Measurements from ENCODE around the gene UBXN11.
A peak's percentile ranks its signal among the peaks of the same experiment; 100 is the strongest.

UBXN11 gene

DNA sequence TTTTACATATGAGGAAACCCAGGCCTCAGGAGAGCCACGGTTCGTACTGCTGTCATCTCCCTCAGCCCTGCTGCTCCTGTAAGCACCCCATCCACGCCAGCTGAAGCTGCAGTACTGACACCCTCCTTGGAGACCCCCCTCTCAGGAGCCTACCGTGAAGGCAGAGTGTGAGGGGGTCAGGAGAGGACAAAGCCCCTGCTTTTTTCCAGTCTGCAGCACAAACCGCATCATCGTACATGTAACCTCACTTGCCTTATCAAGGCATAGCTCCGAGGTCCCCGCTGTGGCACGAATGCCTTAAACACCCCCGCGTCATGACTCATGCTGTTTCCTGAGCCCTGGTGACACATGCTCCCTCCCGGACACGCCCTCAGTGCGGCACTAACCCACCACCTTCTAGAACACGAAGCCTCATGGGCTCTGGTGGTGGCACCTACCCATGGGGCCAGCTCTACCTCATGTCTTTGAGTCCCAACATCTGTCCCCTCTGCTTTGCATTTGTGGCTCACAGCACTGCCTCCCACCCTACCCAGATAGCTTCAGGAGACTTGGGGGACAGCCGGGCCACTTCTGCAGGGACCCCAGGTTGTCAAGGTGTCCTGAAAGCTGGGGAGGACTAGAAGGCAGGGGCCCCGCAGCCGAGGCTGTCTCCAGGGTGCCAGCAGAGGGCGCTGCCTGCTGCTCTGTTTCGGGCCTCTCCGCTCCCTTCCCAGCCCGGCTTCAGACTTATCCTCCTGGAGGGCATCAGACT, 21.7 kb downstream of the UBXN11 start:
- DNase-seq: no peak

DNA sequence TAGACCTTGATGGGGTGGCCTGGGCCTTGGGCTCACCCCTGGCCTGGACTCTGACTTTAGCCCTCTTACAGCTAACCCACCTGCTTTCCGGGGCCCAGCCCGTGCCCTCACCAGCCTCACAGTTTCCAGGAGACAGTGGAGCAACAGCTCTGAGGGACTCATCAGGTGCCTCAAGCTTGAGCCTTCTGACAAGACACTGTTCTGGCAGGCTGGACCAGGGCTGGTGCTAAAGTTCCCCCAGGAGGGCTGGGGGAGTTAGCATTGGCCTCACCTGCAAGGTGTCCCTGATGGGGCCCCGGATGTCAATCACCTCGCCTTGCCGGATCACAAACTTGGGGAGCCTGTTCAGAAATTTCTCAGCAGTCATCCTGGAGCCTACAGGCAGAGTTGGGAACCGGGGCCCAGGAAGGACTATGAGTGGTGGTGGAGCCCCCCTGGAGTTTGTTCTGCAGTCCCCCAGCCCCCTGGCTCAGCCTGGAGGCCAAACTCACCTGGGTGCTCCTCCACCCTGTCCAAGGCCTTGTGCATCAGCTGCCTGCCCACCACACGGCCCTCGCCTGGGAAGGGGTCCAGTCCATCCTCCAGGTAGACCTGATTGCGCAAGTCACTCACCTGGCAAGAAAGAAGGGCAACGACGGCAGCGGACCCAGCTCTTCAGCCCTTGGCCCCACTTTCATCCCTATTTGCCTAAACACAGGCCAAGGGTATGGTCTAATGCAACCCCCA, 22.4 kb downstream of the UBXN11 start:
- DNase-seq: no peak

DNA sequence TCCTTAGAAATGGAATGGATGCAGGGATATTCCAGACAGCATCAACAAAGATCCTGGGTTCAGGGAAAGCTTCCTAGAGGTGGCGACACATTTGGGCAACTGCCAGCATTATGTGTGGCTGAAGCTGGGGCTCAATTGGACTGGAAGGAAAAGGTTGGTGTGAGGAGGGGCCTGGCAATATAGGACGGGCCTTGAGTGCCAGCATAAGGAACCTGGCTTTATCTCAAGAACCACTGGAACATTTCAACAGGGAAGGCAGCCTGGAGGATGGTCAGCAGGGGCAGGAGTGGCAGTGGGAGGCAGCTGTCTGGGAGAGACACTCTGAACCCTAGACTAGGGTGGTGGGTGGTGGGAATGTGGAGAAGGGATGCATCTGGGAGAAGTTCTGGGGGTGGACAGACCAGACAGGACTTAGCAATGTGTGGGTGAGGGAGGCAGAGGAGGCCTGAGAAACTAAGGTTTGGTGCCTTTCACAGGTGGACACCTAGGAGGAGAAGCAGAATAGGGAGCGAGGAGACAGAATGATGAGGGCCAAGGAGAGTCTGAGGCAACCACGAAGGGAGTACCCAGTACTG, 23.1 kb downstream of the UBXN11 start:
- no peak for DNase-seq

DNA sequence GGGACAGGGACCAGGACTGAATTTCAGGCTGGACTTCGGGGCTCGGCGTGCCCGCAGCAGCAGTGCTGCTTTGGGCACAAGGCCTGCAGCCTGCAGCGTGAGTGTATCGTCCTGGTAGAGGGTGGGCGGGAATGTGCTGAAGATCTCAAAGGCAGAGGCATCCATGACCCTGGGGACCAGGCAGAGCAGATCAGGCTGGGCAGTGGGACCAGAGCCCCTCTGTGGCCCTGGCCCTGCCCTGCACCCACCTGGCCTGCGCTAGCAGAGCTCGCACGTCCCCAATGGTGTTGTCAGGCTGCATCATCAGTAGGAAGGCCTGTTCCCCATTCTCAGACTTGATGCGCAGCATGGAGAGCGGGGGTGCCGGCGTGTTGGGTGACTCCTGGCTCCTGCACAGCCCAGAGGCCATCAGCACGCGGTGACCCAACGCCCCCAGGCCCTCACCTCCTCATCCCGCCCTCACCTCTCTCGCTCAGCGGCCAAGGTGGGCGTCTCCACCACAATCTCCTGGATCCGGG, 24.0 kb downstream of the UBXN11 start:
- no peak for DNase-seq

DNA sequence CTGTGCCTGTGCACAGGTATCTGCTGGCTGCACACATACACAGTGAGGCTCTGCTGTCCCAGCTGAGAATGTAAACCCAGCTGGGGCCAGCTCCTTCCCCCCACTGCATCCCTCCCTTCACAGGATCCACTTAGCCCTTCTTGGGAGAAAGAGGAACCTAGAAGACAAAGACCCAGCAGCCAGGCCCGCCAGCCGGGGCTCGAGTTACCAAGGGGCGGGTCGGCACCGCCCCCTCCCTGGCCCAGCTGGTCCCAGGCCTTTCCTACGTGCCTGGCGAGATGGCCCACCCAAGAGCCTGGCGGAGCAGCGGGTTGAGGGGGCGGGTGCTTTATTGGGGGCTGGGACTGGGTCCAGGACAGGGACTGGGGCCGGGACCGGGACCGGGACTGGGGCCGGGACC, 24.5 kb downstream of the UBXN11 start:
- no peak for DNase-seq

DNA sequence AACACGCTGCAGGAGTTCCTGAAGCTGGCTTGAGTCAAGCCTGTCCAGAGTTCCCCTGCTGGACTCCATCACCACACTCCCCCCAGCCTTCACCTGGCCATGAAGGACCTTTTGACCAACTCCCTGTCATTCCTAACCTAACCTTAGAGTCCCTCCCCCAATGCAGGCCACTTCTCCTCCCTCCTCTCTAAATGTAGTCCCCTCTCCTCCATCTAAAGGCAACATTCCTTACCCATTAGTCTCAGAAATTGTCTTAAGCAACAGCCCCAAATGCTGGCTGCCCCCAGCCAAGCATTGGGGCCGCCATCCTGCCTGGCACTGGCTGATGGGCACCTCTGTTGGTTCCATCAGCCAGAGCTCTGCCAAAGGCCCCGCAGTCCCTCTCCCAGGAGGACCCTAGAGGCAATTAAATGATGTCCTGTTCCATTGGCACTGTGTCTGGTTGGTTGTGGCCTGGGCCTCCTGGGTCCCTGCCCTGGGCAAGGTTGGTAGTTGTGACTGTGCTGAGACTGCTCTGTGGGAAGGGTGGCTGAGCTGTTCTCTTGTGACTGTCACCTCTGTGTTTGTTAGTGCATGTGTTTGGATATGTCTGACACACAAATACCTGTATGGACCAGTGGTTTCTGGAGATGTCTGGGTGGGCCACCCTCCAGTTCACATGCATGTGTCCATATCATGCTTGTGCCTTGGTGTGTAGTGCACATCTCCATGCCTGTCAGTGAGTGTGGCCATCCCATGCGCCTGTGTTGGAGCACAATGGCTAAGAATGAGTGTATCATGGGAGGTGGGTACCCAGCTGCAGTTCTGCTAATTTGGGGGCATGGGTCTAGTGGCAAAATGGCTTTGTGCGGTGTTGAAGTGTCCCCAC, 25.1 kb downstream of the UBXN11 start:
- no peak for DNase-seq

DNA sequence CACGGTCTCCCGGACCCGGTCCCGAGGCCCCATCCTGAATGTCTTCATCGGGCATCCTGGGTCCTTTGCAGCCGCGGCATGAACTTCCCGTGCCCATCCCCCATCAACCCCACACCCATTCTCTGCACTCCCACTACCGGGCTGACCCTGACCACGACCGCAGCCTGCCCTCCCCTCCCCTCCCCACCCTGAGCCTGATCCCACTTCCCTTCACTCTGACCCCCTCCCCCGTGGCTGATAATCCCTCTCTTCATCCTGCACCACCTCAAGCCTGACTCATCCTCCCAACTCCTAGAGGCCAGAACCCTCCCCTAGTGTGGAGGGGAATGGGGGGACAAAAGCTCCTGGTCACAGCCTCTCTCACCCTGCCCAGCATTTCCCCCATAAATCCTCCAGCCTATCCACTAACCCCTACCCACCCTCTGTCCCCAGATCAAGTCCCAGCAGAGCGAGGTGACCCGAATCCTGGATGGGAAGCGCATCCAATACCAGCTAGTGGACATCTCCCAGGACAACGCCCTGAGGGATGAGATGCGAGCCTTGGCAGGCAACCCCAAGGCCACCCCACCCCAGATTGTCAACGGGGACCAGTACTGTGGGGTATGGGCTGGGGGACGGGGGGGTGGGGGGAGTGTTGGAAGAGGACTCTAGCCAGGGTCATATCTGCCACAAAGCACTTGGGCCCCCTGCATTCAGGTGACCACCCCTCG, 25.9 kb downstream of the UBXN11 start:
- no peak for DNase-seq

DNA sequence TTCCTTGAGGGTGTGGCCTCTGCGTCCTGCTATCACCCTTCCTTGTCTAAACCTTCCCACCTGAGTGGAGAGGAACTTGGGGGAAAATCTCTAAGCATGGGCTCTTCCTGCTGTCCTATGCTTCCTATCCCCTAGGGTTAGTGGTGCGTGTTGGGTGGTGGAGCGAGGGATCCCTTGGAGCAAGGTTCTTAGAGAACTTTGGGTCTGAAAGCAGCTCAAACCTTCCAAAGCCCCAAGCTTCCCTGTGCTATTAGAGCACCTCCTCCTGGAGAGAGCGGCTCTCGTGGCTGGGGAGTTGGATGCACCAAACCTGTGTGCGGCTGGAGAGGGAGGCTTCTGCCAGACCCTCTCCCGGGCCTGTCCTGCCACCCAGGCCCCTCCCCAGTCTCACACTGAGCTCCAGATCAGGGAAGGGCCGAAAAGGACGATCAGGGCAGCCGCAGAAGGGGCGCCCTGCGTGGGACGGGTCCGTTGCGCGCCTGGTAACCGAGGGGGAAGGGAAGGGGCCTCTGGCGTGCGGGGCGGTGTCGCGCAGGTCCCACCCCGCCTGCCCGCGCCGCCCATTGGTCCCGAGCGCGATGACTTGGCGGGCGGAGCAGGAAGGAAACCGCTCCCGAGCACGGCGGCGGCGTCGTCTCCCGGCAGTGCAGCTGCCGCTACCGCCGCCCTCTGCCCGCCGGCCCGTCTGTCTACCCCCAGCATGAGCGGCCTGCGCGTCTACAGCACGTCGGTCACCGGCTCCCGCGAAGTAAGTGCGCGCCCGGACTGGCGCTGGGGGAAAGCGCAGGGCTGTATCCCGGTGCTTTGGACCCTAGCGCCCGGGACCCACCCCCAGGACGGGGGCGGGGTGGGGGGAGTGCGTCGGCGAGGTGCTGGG, 26.7 kb downstream of the UBXN11 start, which contains the start of gene SH3BGRL3:
TSS of gene SH3BGRL3 (plus strand) at position 631 of the 877 bp plus-strand sequence. CDS start at position 701, 70 bp downstream.
- DNase-seq: peak; percentile 46

DNA sequence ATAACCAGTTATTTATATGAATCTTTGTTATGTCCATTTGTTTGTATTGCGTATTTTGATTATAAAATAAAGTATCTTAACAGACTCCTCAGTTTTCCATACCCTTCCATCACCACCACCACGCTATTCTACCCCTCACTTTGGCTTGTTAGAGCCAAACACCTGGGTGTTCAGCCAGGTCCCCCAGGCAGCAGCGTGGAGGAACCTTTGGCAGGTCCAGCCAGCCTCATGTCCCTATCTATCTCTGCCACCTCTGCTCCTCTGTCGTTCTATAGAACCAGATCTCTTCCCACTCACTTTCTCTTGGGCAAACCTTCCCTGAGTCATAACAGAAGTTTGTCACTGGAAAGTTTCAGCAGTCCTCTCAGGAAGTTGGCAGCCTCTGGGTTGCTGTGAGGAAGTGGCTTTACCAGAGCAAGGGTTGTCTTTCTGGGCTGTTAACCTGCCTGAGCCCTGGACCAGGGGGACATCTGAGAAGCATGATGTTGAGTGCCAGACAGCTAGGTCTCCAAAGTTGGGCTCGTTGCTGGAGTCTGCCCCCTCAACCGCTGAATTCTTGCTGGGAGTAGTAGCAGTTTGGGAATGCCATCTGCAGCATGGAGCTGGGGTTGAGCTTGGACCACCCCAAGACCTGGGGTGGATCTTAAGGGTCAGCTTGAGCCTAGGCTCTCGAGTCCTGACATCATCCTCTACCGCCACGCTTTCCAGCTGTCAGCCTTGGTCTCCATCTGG, 27.5 kb downstream of the UBXN11 start:
- DNase-seq: no peak

DNA sequence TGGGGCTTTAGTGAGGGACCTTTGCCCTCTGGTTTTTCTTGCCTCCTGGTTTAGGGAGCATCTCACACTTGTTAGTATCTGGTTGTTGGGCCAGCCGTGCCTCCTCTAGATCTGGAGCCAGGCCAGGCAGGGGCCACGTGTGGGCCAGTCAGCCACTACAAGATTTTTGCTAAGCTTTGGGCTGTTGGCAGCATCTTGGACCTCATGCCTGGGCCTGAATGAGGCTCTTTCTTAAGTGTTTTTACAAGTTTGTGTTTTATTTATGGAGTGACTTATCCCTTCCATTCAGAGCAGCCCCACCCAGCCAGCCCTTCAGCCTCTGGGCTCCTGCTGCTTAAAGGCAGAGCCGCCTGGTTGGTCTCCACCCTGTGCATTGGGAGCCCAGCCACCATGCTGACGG, 28.1 kb downstream of the UBXN11 start:
- no peak for DNase-seq

DNA sequence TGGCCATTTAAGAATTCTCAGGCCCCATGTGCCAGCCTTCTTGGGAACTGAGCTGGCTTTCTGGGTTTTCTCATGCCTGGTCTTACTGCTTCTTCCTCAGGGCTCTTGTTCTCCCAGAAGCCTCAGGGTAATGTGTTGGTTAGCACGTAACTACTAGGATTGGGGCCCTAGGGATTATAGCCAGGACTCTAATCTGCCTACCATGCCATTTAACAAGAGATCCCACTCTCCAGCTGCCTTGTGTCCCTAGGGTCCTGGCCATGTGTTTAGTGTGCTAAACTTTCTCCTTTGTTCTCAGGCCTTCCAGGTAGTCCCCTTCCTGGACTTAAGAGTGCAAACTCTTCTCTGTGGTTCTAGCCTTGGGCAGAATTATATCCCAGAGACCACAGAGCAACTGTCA, 28.7 kb downstream of the UBXN11 start:
- no peak for DNase-seq

DNA sequence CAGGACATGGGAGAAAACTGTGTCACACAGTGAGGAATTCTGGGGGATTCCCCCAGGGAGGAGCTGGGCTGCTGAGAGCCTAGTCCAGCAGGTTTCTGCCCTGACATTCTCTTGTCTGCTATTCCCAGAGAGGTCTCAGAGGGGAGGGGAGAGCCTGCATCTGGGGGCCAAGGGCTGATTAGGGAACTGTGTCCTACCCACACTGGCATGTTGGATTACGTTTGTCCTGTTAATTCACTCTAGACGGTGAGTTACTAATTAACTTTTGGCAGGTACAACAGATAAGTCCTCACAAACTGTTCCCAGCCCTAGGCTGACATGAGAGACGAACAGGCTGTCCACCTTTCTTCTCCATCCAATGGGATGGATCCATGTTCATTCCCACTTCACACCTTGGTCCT, 29.2 kb downstream of the UBXN11 start:
- DNase-seq: no peak

DNA sequence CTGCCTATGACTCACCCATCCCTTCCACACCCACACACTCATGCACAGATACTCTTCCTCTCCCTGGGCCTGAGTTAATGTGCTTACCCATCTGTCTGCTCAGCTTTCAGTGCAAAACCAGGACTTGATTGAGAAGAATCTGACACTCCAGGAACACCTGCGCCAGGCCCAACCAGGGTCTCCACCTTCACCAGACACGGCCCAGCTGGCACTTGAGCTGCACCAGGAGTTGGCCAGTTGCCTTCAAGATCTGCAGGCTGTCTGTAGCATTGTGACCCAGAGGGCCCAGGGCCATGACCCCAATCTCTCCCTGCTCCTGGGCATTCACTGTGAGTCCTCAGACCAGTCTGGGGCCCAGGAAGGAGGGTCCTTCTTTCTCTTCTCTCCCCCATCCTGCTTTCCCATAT, 30.0 kb downstream of the UBXN11 start:
- DNase-seq: no peak

DNA sequence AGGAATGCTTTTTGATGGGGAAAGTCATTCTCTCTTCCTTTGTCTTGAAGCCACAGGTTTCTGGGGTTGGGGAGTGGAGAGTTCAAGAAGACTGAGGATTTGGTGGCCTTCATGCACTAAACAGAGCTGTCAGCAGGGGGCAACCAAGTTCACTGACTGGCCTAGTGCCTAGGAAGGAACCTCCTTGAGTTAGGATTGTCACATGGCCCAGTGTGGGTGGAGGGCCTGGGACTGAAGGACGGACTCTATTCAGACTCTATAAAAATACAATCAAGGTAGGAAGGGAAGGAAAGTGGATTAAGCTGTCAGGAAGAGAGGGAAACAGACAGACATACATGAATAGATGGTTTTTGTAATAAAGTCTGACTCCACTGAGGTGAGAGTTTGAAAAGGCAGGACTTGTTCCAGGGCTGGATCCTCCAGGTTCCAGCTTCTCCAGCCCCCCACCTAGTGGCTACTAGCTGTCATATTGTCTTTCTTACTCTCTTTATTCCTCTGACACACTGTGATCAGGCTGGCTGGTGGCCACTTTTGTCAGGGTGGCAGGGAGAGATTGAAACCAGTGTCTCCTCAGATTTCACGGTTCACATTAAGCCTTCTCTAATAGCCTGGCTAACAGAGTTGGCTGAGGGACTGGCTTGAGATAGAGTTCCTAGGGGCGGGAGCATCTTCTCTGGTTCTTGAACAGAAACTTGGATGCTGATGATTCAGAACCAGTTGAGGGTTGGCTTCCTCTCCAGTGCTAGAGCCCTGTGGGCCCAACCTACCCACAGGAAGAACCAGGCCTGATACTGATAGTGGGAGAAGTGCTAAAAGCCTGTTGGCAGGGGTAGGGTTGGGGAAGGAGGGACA, 30.6 kb downstream of the UBXN11 start:
- DNase-seq: no peak

DNA sequence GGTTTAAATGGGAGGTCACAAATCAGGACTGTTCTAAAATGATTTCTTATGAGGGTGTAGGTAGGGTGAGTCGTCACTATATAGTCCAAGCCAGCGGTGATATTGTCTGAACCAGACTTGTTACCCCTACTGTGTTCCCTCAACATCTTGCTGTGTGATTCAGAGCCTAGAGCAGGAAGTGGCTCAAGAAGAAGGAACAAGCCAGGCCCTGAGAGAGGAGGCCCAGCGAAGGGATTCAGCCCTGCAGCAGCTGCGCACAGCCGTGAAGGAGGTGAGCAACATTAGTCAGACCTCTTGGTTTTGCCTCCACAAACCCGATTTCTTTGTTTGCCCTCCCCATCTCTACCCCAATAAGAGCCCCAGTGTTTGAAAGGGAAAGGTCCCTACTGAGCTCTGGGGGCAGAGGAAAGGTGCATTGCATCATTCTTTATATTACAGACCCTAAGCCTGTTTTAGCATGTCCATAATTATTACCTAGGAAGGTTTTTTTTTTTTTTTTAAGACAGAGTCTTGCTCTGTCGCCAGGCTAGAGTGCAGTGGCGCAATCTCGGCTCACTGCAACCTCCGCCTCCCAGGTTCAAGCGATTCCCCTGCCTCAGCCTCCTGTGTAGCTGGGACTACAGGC, 31.5 kb downstream of the UBXN11 start:
- DNase-seq: no peak

DNA sequence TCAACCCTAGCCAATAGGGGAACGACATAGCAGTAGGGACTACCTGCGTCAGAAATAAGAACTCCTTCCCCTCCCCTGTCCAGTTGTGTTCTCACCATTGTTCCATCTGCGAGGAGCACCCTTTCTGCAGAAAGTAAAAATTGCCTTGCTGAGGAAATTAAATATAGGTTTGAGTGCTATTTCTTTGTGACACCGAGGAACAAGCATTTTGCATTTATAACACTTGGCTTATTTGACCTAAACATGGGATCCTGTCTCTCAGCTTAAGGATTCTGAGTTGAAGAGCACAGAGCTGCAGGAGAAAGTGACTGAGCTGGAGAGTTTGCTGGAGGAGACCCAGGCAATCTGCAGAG, 37.3 kb downstream of the UBXN11 start:
- DNase-seq: no peak

DNA sequence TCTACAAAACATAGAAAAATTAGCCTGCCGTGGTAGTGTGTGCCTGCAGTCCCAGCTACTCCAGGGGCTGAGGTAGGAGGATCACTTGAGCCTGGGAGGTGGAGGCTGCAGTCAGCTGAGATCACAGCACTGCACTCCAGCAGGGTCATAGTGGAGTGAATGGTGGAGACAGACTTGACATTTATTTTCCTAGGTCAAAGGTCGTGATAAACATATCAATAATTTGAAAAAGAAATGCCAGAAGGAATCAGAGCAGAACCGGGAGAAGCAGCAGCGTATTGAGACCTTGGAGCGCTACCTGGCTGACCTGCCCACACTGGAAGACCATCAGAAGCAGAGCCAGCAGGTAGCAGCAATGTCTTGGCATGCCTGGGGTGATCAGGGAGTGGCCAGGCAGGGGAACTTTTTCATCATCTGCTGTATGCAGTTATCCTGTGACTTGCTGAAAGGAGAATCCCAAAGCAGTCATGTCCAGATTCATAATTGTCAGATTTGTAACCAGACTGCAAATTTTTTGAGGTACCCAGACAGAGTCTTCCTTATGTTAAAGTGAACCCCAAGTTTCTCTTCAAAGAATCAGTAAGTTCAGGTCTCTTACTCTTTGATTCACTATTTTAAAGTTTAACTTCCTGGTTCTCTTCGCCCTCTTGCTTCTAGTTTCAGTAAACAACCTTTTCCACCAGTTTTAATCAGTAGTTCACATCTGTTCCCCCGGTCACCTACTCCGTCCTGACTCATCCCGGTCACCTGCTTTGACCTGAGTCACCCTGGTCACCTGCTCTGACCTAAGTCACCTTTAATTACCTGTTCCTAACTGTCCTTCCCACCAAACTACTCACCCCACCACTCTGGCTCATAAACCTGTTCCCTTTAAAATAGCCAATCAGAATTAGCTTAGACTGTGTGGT, 37.9 kb downstream of the UBXN11 start:
- no peak for DNase-seq

DNA sequence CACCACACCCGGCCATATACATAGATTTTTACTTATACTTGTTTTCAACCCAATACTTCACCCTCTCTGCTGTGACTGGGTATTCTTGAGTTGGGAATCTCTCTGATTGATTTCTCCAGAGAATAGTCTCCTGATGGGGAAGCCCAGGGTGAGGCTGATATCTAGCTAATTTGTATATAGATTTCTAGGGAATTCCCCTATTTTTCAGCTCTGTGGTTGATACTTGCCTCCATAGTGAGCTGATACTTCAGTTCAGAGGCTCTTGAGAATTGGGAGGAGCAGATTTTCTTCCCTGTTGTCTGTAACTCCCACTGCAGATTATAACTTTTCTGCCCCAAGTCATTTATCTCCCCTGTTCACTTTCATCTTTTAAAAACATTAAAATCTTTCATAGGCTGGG, 41.0 kb downstream of the UBXN11 start:
- DNase-seq: no peak

Measured in NCI-H1048 (cell line).